ENCODE measurements around the gene CRYBA4. TPM values are rescaled to one million over a fixed set of nuclear protein-coding genes. Genes with fewer than 3 reads are reported as not detected.
A peak's percentile ranks its signal among the peaks of the same experiment; 100 is the strongest.

Gene CRYBA4
- not detected for total RNA-seq

- no peak for ATAC-seq
Observed at GRCh38 chr22:26621663-26622062, at the start of gene CRYBA4. TSS of gene CRYBA4 (plus strand) at chr22:26621963. CDS start at chr22:26622597, 634 bp downstream.

- no peak for ATAC-seq
Observed at GRCh38 chr22:26573026-26573662, 48.6 kb upstream of the CRYBA4 start.

GRCh38 chr22:26574001-26574723, 47.6 kb upstream of the CRYBA4 start:
- no peak for ATAC-seq

- ATAC-seq = no peak
Observed at GRCh38 chr22:26576026-26576680, 45.6 kb upstream of the CRYBA4 start.

- no peak for ATAC-seq
Observed at GRCh38 chr22:26577081-26577480, 44.7 kb upstream of the CRYBA4 start.

DNA sequence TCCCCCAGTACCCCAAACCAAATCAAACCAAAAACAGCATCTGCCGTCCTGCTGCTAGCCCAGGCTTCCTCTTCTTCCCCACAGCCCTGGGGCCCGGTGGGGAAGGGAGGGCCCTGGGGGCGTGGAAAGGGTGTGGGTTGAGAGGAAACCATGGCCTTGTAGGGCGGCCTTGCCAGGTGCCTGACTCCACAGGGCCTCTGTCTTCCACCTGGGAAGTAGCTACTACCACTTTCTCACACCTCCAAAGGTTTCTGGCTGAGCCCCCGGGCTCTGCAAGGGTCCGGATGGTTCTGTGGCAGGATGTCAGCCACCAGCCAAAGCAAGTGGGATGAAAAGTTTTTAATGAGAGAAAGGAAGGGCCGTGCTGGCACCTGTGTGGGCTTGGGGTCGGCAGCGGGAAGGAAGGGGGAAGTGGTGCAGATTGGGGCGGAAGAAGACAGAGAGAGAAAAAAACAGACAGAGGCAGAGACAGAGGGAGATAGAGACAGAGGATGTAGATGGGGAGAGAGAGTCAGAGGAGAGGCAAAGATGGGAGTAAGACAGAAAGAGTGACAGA, 42.4 kb upstream of the CRYBA4 start:
- ATAC-seq = peak; percentile 42

DNA sequence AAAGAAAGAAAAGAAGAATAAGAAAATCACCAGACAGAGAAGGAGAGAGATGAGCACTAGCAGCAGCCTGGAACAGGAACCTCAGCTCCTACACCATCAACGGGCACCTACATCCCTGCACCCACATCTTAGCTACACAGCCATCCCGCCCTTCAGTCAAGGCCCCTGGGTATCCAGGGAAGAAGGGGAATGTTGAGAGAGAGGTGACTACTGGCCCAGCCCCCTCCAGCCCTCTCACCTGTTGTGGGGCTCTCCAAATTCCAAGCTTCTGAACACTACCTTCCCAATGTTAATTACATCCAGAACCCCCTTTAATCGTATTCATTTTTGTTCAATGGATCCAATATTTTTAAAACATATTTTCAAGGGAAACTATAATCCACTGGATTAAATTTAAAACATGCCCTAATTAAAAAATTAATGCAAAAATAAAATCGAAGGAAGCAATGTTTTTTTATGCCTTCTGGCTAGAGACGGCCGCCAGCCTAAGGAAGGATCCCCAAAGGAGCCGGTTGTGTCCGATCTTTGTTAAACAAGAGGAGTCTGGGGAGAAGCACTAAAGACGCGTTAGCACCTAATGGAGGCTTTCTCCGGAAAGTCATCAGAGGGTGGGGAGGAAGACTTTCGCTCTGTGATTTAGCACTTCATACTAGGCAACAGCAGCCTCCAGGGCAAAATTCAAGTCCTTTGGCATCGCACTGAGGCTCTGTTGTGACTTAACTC, 41.4 kb upstream of the CRYBA4 start:
- ATAC-seq = no peak

- no peak for ATAC-seq
Observed at GRCh38 chr22:26581026-26581425, 40.7 kb upstream of the CRYBA4 start.

GRCh38 chr22:26581633-26582168, 40.1 kb upstream of the CRYBA4 start:
- no peak for ATAC-seq

DNA sequence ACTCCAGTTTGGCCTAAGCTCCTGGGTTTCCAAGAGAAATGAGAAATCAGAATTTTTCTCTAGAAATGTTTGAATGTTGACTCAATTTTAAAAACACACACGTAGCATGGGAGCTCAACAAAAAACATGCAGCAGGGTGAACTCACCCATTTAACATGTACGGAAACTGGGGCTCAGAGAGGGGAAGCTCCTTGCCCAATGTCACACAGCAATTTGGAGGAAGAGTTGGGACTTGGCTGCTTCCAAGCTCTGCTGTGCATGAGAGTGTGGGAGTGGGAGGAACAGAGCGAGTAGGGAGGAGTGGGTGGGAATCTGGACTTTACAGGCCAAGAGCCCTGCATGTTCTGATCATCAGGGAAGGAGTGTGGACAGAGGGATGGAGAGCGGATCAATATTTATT, 37.8 kb upstream of the CRYBA4 start:
- ATAC-seq = no peak

GRCh38 chr22:26585104-26585790, 36.5 kb upstream of the CRYBA4 start:
- no peak for ATAC-seq

DNA sequence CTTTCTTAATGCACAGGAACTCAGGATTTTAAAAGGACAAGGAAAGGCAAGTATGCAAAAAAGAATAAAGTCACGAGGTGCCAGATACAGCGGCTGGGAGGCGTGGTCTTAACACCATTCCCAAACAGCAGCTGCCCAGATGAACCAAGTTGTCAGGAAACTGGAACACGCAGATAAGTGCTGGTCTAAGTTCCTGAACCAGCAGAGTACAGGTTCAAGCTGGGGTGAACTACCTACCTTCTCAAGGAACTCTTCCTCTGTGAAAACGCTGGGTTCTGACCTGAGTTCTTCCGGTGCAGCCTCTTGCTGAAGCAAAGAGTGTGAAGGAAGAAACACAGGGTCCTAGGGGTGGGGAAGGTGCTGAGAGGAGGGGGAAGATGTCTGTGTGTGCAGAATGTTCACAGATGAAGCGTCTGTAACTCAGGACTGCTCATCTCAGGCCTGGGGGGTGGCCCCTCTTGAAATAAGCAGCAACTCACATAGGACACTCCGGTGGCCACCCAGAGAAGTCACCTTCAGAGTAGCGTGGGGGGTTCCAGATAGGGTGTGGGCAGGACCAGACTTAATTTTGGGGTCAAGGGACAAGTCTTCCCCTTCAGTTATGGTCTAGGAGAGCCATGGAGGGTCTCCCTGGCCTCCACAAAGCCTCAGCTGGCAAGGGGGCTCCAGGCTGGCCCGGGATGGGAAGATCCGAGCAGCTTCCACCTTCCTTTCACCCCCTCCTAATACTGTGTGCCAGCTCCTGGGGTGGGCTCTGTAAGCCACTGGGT, 35.0 kb upstream of the CRYBA4 start:
- no peak for ATAC-seq

DNA sequence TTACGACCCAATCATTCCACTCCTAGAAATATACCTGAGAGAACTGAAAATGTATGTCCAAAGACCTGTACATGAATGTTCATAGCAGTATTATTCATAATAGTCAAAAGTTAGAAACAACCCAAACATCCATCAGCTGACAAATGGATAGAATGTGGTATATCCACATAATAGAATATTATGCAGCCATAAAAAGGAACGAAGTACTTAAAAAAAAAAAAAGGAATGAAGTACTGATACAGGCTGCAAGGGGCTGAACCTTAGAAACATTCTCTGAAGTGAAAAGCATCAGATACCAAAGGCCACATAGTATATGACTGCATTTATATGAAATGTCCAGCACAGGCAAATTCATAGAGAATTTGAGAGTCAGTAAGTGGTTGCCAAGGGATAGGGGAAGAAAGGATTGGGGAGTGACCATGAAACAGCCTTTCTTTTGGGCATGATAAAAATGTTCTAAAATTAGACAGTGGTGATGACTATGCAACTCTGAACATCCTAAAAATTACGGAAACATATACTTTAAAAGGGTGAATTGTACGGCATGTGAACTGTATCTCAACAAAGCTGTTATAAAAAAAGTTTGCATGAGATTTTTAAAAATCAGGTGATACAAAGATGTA, 33.7 kb upstream of the CRYBA4 start:
- no peak for ATAC-seq

DNA sequence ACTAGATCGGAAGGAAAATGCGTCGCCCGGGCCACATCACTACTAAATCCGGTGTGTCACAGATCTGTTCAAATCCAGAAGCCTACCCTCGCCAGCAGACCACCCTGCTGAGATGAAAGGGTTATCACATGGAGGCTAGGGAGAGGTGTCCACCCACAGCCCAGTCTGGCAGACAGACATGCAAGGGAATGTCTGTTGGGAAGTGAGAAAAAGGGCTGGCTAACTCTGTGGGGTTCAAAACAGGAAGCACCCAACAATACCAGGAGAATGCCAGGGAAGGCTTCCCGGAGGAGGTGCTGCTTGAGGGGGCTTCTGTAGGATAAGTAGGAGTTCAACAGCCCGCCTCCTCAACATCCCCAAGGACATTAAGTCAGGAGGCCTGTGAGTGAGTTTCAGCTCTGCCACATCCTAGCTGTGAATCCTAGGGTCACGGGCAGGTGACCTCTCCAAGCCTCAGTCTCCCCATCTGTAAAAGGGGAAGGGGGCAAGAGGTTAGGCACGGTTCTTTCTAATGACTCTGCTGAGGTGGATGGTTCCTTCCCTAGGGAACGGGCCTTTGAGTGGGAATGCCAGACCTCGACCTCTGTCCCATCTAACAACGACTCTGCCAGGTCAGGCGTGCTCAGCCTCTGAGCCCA, 32.9 kb upstream of the CRYBA4 start:
- ATAC-seq = no peak

DNA sequence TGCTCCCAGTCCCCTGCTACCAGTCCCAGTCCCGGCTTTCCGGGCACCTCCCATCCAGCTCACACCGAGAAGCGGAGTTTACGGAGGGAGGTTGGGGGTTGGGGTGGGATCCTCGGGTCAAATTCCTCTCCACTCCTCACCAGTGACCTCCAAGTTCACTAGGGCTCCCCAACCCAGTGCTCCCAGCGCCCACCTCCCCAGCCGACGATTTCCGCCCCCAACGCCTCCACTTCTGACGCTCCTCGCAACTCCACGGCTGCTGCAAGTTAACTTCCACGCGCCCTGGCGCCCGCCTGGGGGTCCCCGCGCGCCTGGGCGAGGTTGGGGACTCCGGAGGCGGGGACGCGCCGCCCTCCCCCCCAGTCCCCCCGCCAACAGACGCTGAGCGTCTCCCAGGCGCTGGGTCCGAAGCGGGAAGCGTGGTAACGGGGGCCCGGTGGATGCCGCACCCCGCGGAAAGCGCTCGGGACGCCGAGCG, 32.4 kb upstream of the CRYBA4 start:
- ATAC-seq = peak; percentile 32

GRCh38 chr22:26589845-26590736, 31.7 kb upstream of the CRYBA4 start, which contains the start of gene TPST2:
TSS of gene TPST2 (minus strand) at chr22:26590132. CDS start at chr22:26541630, 48,502 bp downstream.
- peak; percentile 93 for ATAC-seq

DNA sequence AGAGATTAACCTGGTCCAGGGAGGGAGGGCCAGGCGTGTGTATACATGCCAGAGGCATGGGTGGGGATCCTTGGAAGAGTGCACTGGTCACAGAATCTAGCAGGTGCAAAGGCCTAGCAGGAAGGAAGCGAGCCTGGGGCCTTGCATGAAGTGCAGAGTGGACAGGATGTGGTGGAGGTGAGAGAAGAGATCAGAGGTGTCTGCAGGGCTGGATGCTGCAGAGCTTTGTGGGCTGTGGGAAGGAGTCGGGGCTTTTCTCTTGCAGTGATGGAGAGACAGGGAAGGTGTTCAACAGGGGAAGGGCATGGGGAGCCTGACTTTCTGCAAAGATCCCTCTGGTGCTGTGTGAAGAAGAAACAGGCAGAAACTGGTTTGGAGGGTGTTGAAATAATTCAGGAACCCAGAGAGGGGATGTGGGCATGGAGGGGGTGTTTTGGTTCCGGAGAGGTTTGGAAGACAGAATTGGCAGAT, 29.3 kb upstream of the CRYBA4 start:
- ATAC-seq = peak; percentile 62

GRCh38 chr22:26593763-26594162, 28.0 kb upstream of the CRYBA4 start:
- no peak for ATAC-seq

DNA sequence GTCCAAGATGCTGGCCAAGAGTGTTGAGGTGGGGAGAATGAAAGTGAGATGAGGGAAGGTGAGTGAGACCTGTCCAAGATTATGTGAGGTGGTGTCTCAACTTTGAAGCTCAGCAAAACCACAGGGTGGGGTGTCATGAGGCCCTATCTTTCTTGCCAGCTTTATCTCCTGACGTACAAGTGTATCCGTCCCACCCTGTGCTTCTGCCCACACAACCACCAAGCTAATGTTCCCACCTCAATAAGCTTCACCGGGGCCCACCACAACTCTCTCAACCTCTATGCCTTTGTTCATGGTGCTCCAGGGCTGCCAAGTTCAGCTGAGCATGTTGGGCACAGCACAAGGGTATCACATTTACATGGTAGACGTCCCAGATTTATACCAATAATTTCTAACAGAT, 24.7 kb upstream of the CRYBA4 start:
- ATAC-seq = no peak

Data from esophagus mucosa (tissue), 1 donor.